Mesendoderm (in vitro differentiated cells): ENCODE results near the gene MANSC4.

Source experiments
- DNase-seq: peaks from one replicate; pipeline ENCODE4 v3.0.0; 2013
- H2AK5ac ChIP-seq: 2 replicates; pipeline ENCODE4 v1.6.1; 2013; ENCODE audit warnings: low read length, inconsistent platforms
- H2BK120ac ChIP-seq: 2 replicates; pipeline ENCODE4 v1.6.1; 2013; ENCODE audit warnings: low read depth, mild to moderate bottlenecking, low read length, moderate library complexity, mixed read lengths
- H2BK15ac ChIP-seq: replicated peaks from 2 replicates; pipeline ENCODE4 v1.6.1; 2013; ENCODE audit warnings: low read depth, mild to moderate bottlenecking, moderate library complexity
- H2BK5ac ChIP-seq: 2 replicates; pipeline ENCODE4 v1.6.1; 2013; ENCODE audit warnings: low read length, inconsistent platforms
- H3K18ac ChIP-seq: 2 replicates; pipeline ENCODE4 v1.6.1; 2013; ENCODE audit warnings: mild to moderate bottlenecking, low read length, mixed read lengths
- H3K23ac ChIP-seq: one replicate; pipeline ENCODE4 v1.6.1; 2013; ENCODE audit warnings: low read length
- H3K27ac ChIP-seq: 2 replicates; pipeline ENCODE4 v1.5.1; 2013; ENCODE audit warnings: low read depth, mild to moderate bottlenecking, inconsistent platforms, low read length, moderate library complexity
- H3K27me3 ChIP-seq: 2 replicates; pipeline ENCODE4 v1.6.1; 2013; ENCODE audit warnings: low read length, control low read depth, mild to moderate bottlenecking, inconsistent platforms; ENCODE audit not compliant: insufficient read depth, poor library complexity
- H3K36me3 ChIP-seq: 2 replicates; pipeline ENCODE4 v1.6.1; 2013; ENCODE audit warnings: low read length, inconsistent platforms; ENCODE audit not compliant: control insufficient read depth, insufficient read depth
- H3K4ac ChIP-seq: one replicate; pipeline ENCODE4 v1.6.1; 2013; ENCODE audit warnings: low read depth, mild to moderate bottlenecking, low read length, moderate library complexity
- H3K4me1 ChIP-seq: 2 replicates; pipeline ENCODE4 v1.6.1; 2013; ENCODE audit warnings: low read depth, low read length, inconsistent platforms; ENCODE audit not compliant: control insufficient read depth
- H3K4me2 ChIP-seq: 2 replicates; pipeline ENCODE4 v1.6.1; 2013; ENCODE audit warnings: low read length
- H3K4me3 ChIP-seq: 2 replicates; pipeline ENCODE4 v1.5.1; 2013; ENCODE audit warnings: mild to moderate bottlenecking, low read length
- H3K56ac ChIP-seq: one replicate; pipeline ENCODE4 v1.6.1; 2013; ENCODE audit warnings: low read length
- H3K79me1 ChIP-seq: 2 replicates; pipeline ENCODE4 v1.6.1; 2013; ENCODE audit warnings: low read length, inconsistent platforms
- H3K79me2 ChIP-seq: 2 replicates; pipeline ENCODE4 v1.6.1; 2013; ENCODE audit warnings: mild to moderate bottlenecking, low read length; ENCODE audit not compliant: control insufficient read depth, insufficient read depth
- H3K9ac ChIP-seq: 2 replicates; pipeline ENCODE4 v1.6.1; 2013; ENCODE audit warnings: low read length, inconsistent platforms
- H4K5ac ChIP-seq: one replicate; pipeline ENCODE4 v1.6.1; 2013; ENCODE audit warnings: low read length
- H4K8ac ChIP-seq: one replicate; pipeline ENCODE4 v1.6.1; 2013; ENCODE audit warnings: low read depth, mild to moderate bottlenecking, control low read depth, low read length, moderate library complexity
- WGBS: extraction: QIAGEN DNeasy Blood & Tissue Kit; methylation state at CpG from one replicate; pipeline ENCODE4 v1.1.7; 2013; ENCODE audit warnings: low lambda C conversion rate, missing lambda C conversion rate; ENCODE audit not compliant: insufficient coverage; ENCODE audit errors: extremely low coverage; 5-methylcytosine and 5-hydroxymethylcytosine counted together

Gene MANSC4

GRCh38 chr12:27800819-27801218 is 20.8 kb upstream of the MANSC4 start:
- no peak overlapping the region for H3K56ac ChIP-seq
- H3K79me1 ChIP-seq: no peaks in the 10 kb centered on the region
- H3K4me1 ChIP-seq: no peaks in the 10 kb centered on the region
- H4K5ac ChIP-seq: no peak overlapping the region
- no peak overlapping the region for H2BK5ac ChIP-seq
- no peak overlapping the region for H3K27ac ChIP-seq
- no peak overlapping the region for H3K4me2 ChIP-seq
- peaks cover 1% of the 10 kb centered on the region for H3K36me3 ChIP-seq
- no peak overlapping the region for H3K4me3 ChIP-seq
- H3K23ac ChIP-seq: no peak overlapping the region
- WGBS: no CpG with 5 or more reads among the region's 3 CpGs
- no peaks in the 10 kb centered on the region for H3K79me2 ChIP-seq
- no peak overlapping the region for H2BK15ac ChIP-seq
- H2BK120ac ChIP-seq: no peak overlapping the region
- no peaks in the 10 kb centered on the region for H3K27me3 ChIP-seq
- no peak for DNase-seq
- H2AK5ac ChIP-seq: no peak overlapping the region
- H3K18ac ChIP-seq: no peak overlapping the region
- no peak overlapping the region for H3K4ac ChIP-seq
- H4K8ac ChIP-seq: no peak overlapping the region
- no peak overlapping the region for H3K9ac ChIP-seq

GRCh38 chr12:27797301-27798025 is 17.4 kb upstream of the MANSC4 start:
- DNase-seq: no peak
- Histone ChIP-seq H2BK120ac (no peak overlapping the region), H3K4ac (no peak overlapping the region), H4K5ac (no peak overlapping the region), H4K8ac (no peak overlapping the region), H3K4me3 (no peak overlapping the region), H3K79me2 (no peaks in the 10 kb centered on the region), H2BK15ac (no peak overlapping the region), H3K4me1 (no peaks in the 10 kb centered on the region), H3K27ac (no peak overlapping the region), H2BK5ac (no peak overlapping the region), H3K4me2 (no peak overlapping the region), H2AK5ac (no peak overlapping the region), H3K56ac (no peak overlapping the region), H3K36me3 (peaks cover 5% of the 10 kb centered on the region), H3K23ac (no peak overlapping the region), H3K79me1 (no peaks in the 10 kb centered on the region), H3K27me3 (no peaks in the 10 kb centered on the region), H3K9ac (no peak overlapping the region), H3K18ac (no peak overlapping the region)
- no CpG with 5 or more reads among the region's 24 CpGs for WGBS

- H4K8ac ChIP-seq: no peak overlapping the region
These were observed 16.1 kb upstream of the MANSC4 start for GRCh38 chr12:27796128-27796527.

GRCh38 chr12:27794818-27795584 is 15.0 kb upstream of the MANSC4 start:
- no CpG with 5 or more reads among the region's 6 CpGs for WGBS
- H3K56ac ChIP-seq: no peak overlapping the region
- H2AK5ac ChIP-seq: no peak overlapping the region
- no peak overlapping the region for H3K18ac ChIP-seq
- H3K79me1 ChIP-seq: peaks cover 4% of the 10 kb centered on the region
- H3K4me3 ChIP-seq: no peak overlapping the region
- H3K4ac ChIP-seq: no peak overlapping the region
- no peak overlapping the region for H3K4me2 ChIP-seq
- H4K5ac ChIP-seq: no peak overlapping the region
- H2BK120ac ChIP-seq: no peak overlapping the region
- no peaks in the 10 kb centered on the region for H3K27me3 ChIP-seq
- H3K36me3 ChIP-seq: peaks cover 5% of the 10 kb centered on the region
- no peaks in the 10 kb centered on the region for H3K4me1 ChIP-seq
- no peak overlapping the region for H3K9ac ChIP-seq
- no peak overlapping the region for H3K23ac ChIP-seq
- no peak for DNase-seq
- no peak overlapping the region for H4K8ac ChIP-seq
- H2BK5ac ChIP-seq: no peak overlapping the region
- no peaks in the 10 kb centered on the region for H3K79me2 ChIP-seq
- H3K27ac ChIP-seq: no peak overlapping the region
- H2BK15ac ChIP-seq: no peak overlapping the region

More at GRCh38 chr12:27796128-27796527, 16.1 kb upstream of the MANSC4 start:
- Histone ChIP-seq H3K4me1 (no peaks in the 10 kb centered on the region), H3K36me3 (peaks cover 5% of the 10 kb centered on the region), H2BK120ac (no peak overlapping the region), H3K4ac (no peak overlapping the region), H3K27ac (no peak overlapping the region), H3K79me2 (no peaks in the 10 kb centered on the region), H3K56ac (no peak overlapping the region), H3K9ac (no peak overlapping the region), H3K27me3 (no peaks in the 10 kb centered on the region), H3K4me2 (no peak overlapping the region), H2AK5ac (no peak overlapping the region), H3K18ac (no peak overlapping the region), H4K5ac (no peak overlapping the region), H2BK15ac (no peak overlapping the region), H3K4me3 (no peak overlapping the region), H3K23ac (no peak overlapping the region), H2BK5ac (no peak overlapping the region), H3K79me1 (peaks cover 2% of the 10 kb centered on the region)
- DNase-seq: no peak
- WGBS: no CpG with 5 or more reads among the region's 7 CpGs

- Histone ChIP-seq H3K27ac (no peak overlapping the region), H3K23ac (no peak overlapping the region), H2BK120ac (no peak overlapping the region), H4K8ac (no peak overlapping the region), H3K4me1 (no peaks in the 10 kb centered on the region), H3K4ac (no peak overlapping the region), H3K56ac (no peak overlapping the region), H2BK15ac (no peak overlapping the region), H3K36me3 (peaks cover 3% of the 10 kb centered on the region), H3K79me1 (peaks cover 18% of the 10 kb centered on the region), H3K4me3 (no peak overlapping the region), H3K27me3 (no peaks in the 10 kb centered on the region), H2BK5ac (no peak overlapping the region), H3K79me2 (peaks cover 22% of the 10 kb centered on the region), H3K4me2 (no peak overlapping the region), H3K18ac (no peak overlapping the region), H2AK5ac (no peak overlapping the region), H4K5ac (no peak overlapping the region), H3K9ac (no peak overlapping the region)
- DNase-seq: no peak
- no CpG with 5 or more reads among the region's 2 CpGs for WGBS
These were observed 10.1 kb upstream of the MANSC4 start for GRCh38 chr12:27790179-27790578.
